MM.1S (cell line): Measurements from ENCODE around the gene TXNRD1.
"Not testable (repeated sequence)": the region's sequence is repeated elsewhere in the genome, so short reads cannot be mapped to it uniquely, and the experiment has no call there.

Experiments
- DNase-seq: peaks from one replicate; pipeline ENCODE4 v3.0.0-alpha.2; 2015
- H2AFZ ChIP-seq: fragments of 300-600 bp; sonication (generic); 2 replicates; pipeline ENCODE4 v1.6.0; 2016; ENCODE audit warnings: antibody characterized with exemption, low read length
- H3F3A ChIP-seq: fragments of 300-600 bp; sonication (generic); 2 replicates; pipeline ENCODE4 v1.6.1; 2016; ENCODE audit warnings: mild to moderate bottlenecking, antibody characterized with exemption, low read length, moderate library complexity, mixed read lengths; ENCODE audit not compliant: insufficient read depth
- H3K27ac ChIP-seq: fragments of 300-600 bp; sonication (generic); 2 replicates; pipeline ENCODE4 v1.5.1; 2016; ENCODE audit warnings: mild to moderate bottlenecking, low read length
- H3K27me3 ChIP-seq: fragments of 300-600 bp; sonication (generic); replicated peaks from 2 replicates; pipeline ENCODE4 v1.6.0; 2016; ENCODE audit warnings: low read length; ENCODE audit not compliant: insufficient read depth
- H3K36me3 ChIP-seq: fragments of 300-600 bp; sonication (generic); replicated peaks from 2 replicates; pipeline ENCODE4 v1.6.1; 2016; ENCODE audit warnings: mild to moderate bottlenecking, low read length, mixed read lengths; ENCODE audit not compliant: insufficient read depth
- H3K4me1 ChIP-seq: fragments of 300-600 bp; sonication (generic); 2 replicates; pipeline ENCODE4 v1.6.1; 2016; ENCODE audit warnings: low read length, mixed read lengths
- H3K4me2 ChIP-seq: fragments of 300-600 bp; sonication (generic); 2 replicates; pipeline ENCODE4 v1.6.0; 2016; ENCODE audit warnings: low read depth, low read length
- H3K4me3 ChIP-seq: fragments of 300-600 bp; sonication (generic); 2 replicates; pipeline ENCODE4 v1.5.1; 2016; ENCODE audit warnings: low read length, mixed read lengths
- H3K79me2 ChIP-seq: fragments of 300-600 bp; sonication (generic); 2 replicates; pipeline ENCODE4 v1.6.1; 2016; ENCODE audit warnings: mixed run types, low read length, mixed read lengths
- H3K9ac ChIP-seq: fragments of 300-600 bp; sonication (generic); 2 replicates; pipeline ENCODE4 v1.6.1; 2016; ENCODE audit warnings: low read length, mixed read lengths
- H3K9me2 ChIP-seq: fragments of 300-600 bp; sonication (generic); replicated peaks from 2 replicates; pipeline ENCODE4 v1.6.1; 2016; ENCODE audit warnings: mild to moderate bottlenecking, low read length, mixed read lengths; ENCODE audit not compliant: insufficient read depth
- H3K9me3 ChIP-seq: fragments of 300-600 bp; sonication (generic); replicated peaks from 2 replicates; pipeline ENCODE4 v1.6.1; 2016; ENCODE audit warnings: mild to moderate bottlenecking, low read length, mixed read lengths; ENCODE audit not compliant: insufficient read depth
- H4K20me1 ChIP-seq: fragments of 300-600 bp; sonication (generic); 2 replicates; pipeline ENCODE4 v1.6.1; 2016; ENCODE audit warnings: mild to moderate bottlenecking, low read length, moderate library complexity, mixed read lengths; ENCODE audit not compliant: insufficient read depth
- EZH2 ChIP-seq: fragments of 300-600 bp; sonication (generic); optimal IDR thresholded peaks from 2 replicates; pipeline ENCODE3; 2017; ENCODE audit warnings: low read depth, mild to moderate bottlenecking, antibody characterized with exemption, low read length, mixed read lengths
- EZH2phosphoT487 ChIP-seq: fragments of 300-600 bp; sonication (generic); IDR thresholded peaks from 2 replicates; pipeline ENCODE4 v1.6.1; 2018; ENCODE audit warnings: antibody characterized with exemption, low read length
- TF ChIP-seq, protein P1 (sequence below): fragments of 300-600 bp; sonication (generic); IDR thresholded peaks from 2 replicates; pipeline ENCODE4 v1.5.1; 2016; ENCODE audit warnings: antibody characterized with exemption, low read length, mixed read lengths

Gene TXNRD1

DNA sequence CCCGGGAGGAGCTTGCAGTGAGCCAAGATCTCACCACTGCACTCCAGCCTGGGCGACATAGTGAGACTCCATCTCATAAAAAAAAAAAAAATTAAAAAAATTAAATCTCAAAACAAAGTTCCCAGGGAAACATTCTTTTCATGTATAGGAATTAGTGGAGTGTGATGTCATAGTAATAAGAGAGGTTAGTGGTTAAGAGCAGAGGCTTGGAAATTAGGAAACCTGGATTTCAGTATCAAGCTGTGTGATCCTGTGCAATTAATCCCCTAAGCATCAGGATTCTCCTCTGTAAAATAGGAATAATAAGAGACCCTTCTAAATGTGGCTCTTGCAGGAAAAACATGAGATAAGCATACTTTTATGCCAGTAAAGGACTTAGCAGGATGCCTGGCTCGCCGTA is 3.1 kb upstream of the TXNRD1 start:
- Histone ChIP-seq H3K4me3 (no peak overlapping the region), H3K27me3 (no peaks in the 10 kb centered on the region), H2AFZ (no peak overlapping the region), H3K79me2 (no peaks in the 10 kb centered on the region), H3F3A (no peaks in the 10 kb centered on the region), H3K9me3 (no peaks in the 10 kb centered on the region), H3K27ac (no peak overlapping the region), H3K9ac (no peak overlapping the region), H3K9me2 (no peaks in the 10 kb centered on the region), H3K4me1 (no peaks in the 10 kb centered on the region), H4K20me1 (no peaks in the 10 kb centered on the region), H3K4me2 (no peak overlapping the region), H3K36me3 (no peaks in the 10 kb centered on the region)
- TF ChIP-seq, protein P1, sequence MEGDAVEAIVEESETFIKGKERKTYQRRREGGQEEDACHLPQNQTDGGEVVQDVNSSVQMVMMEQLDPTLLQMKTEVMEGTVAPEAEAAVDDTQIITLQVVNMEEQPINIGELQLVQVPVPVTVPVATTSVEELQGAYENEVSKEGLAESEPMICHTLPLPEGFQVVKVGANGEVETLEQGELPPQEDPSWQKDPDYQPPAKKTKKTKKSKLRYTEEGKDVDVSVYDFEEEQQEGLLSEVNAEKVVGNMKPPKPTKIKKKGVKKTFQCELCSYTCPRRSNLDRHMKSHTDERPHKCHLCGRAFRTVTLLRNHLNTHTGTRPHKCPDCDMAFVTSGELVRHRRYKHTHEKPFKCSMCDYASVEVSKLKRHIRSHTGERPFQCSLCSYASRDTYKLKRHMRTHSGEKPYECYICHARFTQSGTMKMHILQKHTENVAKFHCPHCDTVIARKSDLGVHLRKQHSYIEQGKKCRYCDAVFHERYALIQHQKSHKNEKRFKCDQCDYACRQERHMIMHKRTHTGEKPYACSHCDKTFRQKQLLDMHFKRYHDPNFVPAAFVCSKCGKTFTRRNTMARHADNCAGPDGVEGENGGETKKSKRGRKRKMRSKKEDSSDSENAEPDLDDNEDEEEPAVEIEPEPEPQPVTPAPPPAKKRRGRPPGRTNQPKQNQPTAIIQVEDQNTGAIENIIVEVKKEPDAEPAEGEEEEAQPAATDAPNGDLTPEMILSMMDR: no peak
- TF ChIP-seq EZH2phosphoT487 (no peak), EZH2 (no peak)
- no peak for DNase-seq

DNA sequence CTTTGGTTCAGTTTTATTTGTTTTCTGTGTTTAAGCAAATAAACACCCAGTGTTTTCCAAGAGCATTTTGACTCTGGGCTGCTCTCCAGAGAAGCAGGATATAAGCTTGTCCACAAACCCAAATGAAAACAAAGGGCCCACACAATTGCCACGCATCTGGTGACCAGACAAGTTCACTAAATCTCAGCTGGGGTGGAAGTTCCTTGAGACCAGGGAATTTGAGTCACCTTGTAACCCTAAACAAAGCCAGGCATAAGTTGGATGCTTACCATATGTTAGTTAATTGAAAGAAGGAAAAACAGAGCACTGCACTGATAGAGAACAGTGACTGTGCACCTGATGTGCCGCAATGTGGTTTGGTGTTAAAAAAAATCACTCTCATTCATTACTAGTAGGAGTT is 1.6 kb upstream of the TXNRD1 start:
- Histone ChIP-seq H3K4me3 (no peak overlapping the region), H3K9ac (no peak overlapping the region), H3K36me3 (no peaks in the 10 kb centered on the region), H3K27ac (no peak overlapping the region), H3K27me3 (no peaks in the 10 kb centered on the region), H2AFZ (no peak overlapping the region), H3K79me2 (no peaks in the 10 kb centered on the region), H3K9me3 (no peaks in the 10 kb centered on the region), H3K9me2 (no peaks in the 10 kb centered on the region), H3F3A (no peaks in the 10 kb centered on the region), H3K4me1 (no peaks in the 10 kb centered on the region), H3K4me2 (no peak overlapping the region), H4K20me1 (no peaks in the 10 kb centered on the region)
- DNase-seq: no peak
- TF ChIP-seq EZH2 (no peak), EZH2phosphoT487 (no peak)
- TF ChIP-seq, protein P1: no peak

DNA sequence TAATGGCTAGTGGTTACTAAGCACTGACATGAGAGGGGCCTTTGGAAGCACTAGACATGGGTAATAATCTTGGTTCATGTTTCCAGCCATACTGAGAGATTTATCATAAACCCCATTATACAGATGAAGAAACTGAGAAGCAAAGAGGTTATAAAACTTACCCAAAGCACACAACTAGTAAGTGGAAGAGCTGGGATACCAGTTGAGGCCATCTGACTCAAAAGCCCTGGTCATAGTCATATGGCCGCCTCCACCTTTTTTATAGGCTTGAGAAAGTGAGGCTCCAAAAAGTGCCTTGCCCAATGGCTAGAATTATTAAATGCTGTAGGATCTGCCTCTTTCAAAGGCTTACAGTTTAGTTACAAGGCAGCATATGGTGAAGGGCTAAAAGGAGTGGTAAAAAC is 944 bp downstream of the TXNRD1 start:
- no peak overlapping the region for H3K9ac ChIP-seq
- H3K27ac ChIP-seq: no peak overlapping the region
- H3K27me3 ChIP-seq: no peaks in the 10 kb centered on the region
- H3K9me2 ChIP-seq: no peaks in the 10 kb centered on the region
- 0 out of 2 replicates have a peak, but pooled peaks cover 2% of the 10 kb centered on the region for H3K4me1 ChIP-seq
- H3K4me2 ChIP-seq: no peak overlapping the region; the same call in 1 of the 2 replicates
- H4K20me1 ChIP-seq: no peaks in the 10 kb centered on the region
- H3K4me3 ChIP-seq: no peak overlapping the region
- H2AFZ ChIP-seq: peak overlapping the region; percentile 97; the same call in 1 of the 2 replicates
- TF ChIP-seq EZH2phosphoT487: no peak
- H3K36me3 ChIP-seq: no peaks in the 10 kb centered on the region
- H3K9me3 ChIP-seq: no peaks in the 10 kb centered on the region
- no peaks in the 10 kb centered on the region for H3K79me2 ChIP-seq
- no peaks in the 10 kb centered on the region for H3F3A ChIP-seq
- no peak for DNase-seq

DNA sequence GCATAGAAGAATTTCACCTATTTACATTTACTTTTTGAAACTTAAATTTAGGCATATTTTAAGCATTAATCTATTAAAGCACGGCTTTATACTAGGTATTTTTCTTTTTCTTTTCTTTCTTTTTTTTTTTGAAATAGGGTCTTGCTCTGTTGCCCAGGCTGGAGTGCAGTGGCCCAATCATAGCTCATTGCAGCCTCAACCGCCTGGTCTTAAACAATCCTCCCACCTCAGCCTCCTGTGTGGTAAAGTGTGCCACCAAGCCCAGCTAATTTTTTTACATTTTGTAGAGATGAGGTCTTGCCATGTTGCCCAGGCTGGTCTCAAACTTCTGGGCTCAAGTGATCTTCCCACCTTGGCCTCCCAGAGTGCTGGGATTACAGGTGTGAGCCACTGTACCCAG is 2.9 kb downstream of the TXNRD1 start:
- not testable (repeated sequence) for H3K4me1 ChIP-seq, H3K36me3 ChIP-seq, DNase-seq, H3K9me2 ChIP-seq, H3K9me3 ChIP-seq, H3K27me3 ChIP-seq, H3K27ac ChIP-seq, H2AFZ ChIP-seq, H3K9ac ChIP-seq, H4K20me1 ChIP-seq, H3K4me3 ChIP-seq, H3F3A ChIP-seq, H3K79me2 ChIP-seq, H3K4me2 ChIP-seq
